PC-9 (cell line): ENCODE measurements around the gene TOE1. TPM values are rescaled to one million over a fixed set of nuclear protein-coding genes. Genes with fewer than 3 reads are reported as not detected.

Source experiments
- BruUV-seq: library from RNA; stranded (reverse); fragments of 400-500 nt; replicated peaks from 2 replicates; lab custom pipeline; 2021; lab: Mats Ljungman, UMichigan
- CTCF ChIA-PET: fragments of 300-600 bp; sonication (Branson Sonifier 250); formaldehyde crosslinking; loops from one replicate; lab custom pipeline; 2022; ENCODE audit warnings: antibody characterized with exemption; lab: Charles Lee
- POLR2A ChIA-PET: fragments of 300-600 bp; sonication (Branson Sonifier 250); formaldehyde crosslinking; loops from one replicate; lab custom pipeline; 2022; ENCODE audit warnings: antibody characterized with exemption; ENCODE audit not compliant: unreplicated experiment; lab: Charles Lee
- DNase-seq, 2 experiments: peaks; one replicate each; pipeline versions ENCODE4 v3.0.0 to v3.0.0-alpha.2; 2015 to 2022; ENCODE audit warnings: mixed read lengths in 1 of 2
- H2AFZ ChIP-seq: fragments of 200-600 bp; sonication (generic); 2 replicates; pipeline ENCODE4 v1.8.1; 2017; ENCODE audit warnings: antibody characterized with exemption
- H3F3A ChIP-seq: fragments of 200-600 bp; sonication (generic); 2 replicates; pipeline ENCODE4 v1.8.1; 2017; ENCODE audit warnings: antibody characterized with exemption, mild to moderate bottlenecking, low read depth; ENCODE audit not compliant: insufficient read depth
- H3K27ac ChIP-seq: fragments of 200-600 bp; sonication (generic); 2 replicates; pipeline ENCODE4 v1.6.1; 2016; ENCODE audit warnings: mixed run types
- H3K27me3 ChIP-seq: fragments of 200-600 bp; sonication (generic); 2 replicates; pipeline ENCODE4 v1.6.1; 2016; ENCODE audit warnings: low read depth, mixed run types; ENCODE audit not compliant: insufficient read depth
- H3K36me3 ChIP-seq: fragments of 200-600 bp; sonication (generic); 2 replicates; pipeline ENCODE4 v1.6.1; 2016; ENCODE audit warnings: low read depth, mixed run types
- H3K4me1 ChIP-seq: fragments of 200-600 bp; sonication (generic); replicated peaks from 2 replicates; pipeline ENCODE4 v1.6.1; 2016; ENCODE audit warnings: mixed run types; ENCODE audit not compliant: insufficient read depth
- H3K4me2 ChIP-seq: fragments of 200-600 bp; sonication (generic); 2 replicates; pipeline ENCODE4 v1.6.1; 2017; ENCODE audit warnings: mixed run types
- H3K4me3 ChIP-seq: fragments of 200-600 bp; sonication (generic); 2 replicates; pipeline ENCODE4 v1.6.1; 2016; ENCODE audit warnings: mixed run types
- H3K79me2 ChIP-seq: fragments of 200-600 bp; sonication (generic); 2 replicates; pipeline ENCODE4 v1.6.1; 2017; ENCODE audit warnings: low read depth, mixed run types
- H3K9me2 ChIP-seq: fragments of 200-600 bp; sonication (generic); 2 replicates; pipeline ENCODE4 v1.8.1; 2017; ENCODE audit warnings: mild to moderate bottlenecking; ENCODE audit not compliant: insufficient read depth
- H3K9me3 ChIP-seq: fragments of 200-600 bp; sonication (generic); 2 replicates; pipeline ENCODE4 v1.8.1; 2016; ENCODE audit warnings: low read depth; ENCODE audit not compliant: insufficient read depth
- H4K20me1 ChIP-seq: fragments of 200-600 bp; sonication (generic); 2 replicates; pipeline ENCODE4 v1.8.1; 2017; ENCODE audit not compliant: insufficient read depth
- EZH2 ChIP-seq: fragments of 200-600 bp; sonication (generic); IDR thresholded peaks from 2 replicates; pipeline ENCODE4 v1.8.0; 2017; ENCODE audit warnings: antibody characterized with exemption, low read depth
- intact Hi-C: fragments of 100-400 bp; cut with micrococcal nuclease; formaldehyde crosslinking; loops from one replicate; pipeline ENCODE4 v1.10.0; 2022; ENCODE audit not compliant: unreplicated experiment
- total RNA-seq: library from RNA; stranded (reverse); gene quantifications from 2 replicates; pipeline ENCODE4 v1.2.3, GENCODE V29; 2021
- TF ChIP-seq, protein P1 (sequence below): fragments of 200-600 bp; sonication (generic); conservative IDR thresholded peaks from 2 replicates; pipeline ENCODE4 v1.6.1; 2017; ENCODE audit warnings: mixed run types, antibody characterized with exemption, mild to moderate bottlenecking, moderate library complexity

Gene TOE1
- total RNA-seq, 1 experiment from 2014 or later = 20.4 TPM

DNA sequence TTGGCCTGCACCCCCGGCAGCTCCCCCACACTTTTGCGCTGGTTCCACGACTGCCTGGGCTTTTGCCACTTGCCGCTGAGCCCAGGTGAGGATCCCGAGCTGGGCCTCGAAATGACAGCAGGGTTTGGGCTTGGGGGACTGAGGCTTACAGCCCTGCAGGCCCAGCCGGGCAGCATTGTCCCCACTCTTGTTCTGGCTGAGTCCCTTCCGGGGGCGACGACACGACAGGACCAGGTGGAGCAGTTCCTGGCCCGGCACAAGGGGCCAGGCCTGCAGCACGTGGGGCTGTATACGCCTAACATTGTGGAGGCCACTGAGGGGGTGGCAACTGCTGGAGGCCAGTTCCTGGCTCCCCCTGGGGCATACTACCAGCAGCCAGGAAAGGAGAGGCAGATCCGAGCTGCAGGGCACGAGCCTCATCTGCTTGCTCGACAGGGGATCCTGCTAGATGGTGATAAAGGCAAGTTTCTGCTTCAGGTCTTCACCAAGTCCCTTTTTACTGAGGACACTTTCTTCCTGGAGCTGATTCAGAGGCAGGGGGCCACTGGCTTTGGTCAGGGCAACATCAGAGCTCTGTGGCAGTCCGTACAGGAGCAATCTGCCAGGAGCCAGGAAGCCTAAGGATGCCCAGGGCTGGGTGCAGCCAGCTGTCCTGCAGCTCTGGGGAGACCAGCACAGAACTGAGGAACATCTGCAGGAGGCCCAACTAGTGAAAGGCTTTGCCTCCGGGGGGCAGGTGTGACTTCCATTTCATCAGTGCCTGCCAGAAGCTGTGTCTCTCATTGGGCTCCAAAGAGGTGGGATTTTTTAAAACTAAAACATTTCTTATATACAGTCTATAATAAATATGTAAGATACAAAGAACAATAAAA is 12.1 kb upstream of the TOE1 start:
- ChIA-PET CTCF (interaction anchor here (1.2 kb wide), 1 partner anchor 12 kb away, joined by 3 read pairs; the partner anchor contains the start of gene TOE1), POLR2A (interaction anchor here (0.6 to 1.3 kb wide), 4 partner anchors 8 to 358 kb away, joined by 3 to 11 read pairs (median 4); no protein-coding TSS in a partner anchor)
- H2AFZ ChIP-seq = peak overlapping the region; percentile 91; the same call in 1 of the 2 replicates
- H4K20me1 ChIP-seq = no peaks in the 10 kb centered on the region
- H3F3A ChIP-seq = peaks cover 34% of the 10 kb centered on the region
- TF ChIP-seq EZH2 = no peak
- TF ChIP-seq, protein P1, sequence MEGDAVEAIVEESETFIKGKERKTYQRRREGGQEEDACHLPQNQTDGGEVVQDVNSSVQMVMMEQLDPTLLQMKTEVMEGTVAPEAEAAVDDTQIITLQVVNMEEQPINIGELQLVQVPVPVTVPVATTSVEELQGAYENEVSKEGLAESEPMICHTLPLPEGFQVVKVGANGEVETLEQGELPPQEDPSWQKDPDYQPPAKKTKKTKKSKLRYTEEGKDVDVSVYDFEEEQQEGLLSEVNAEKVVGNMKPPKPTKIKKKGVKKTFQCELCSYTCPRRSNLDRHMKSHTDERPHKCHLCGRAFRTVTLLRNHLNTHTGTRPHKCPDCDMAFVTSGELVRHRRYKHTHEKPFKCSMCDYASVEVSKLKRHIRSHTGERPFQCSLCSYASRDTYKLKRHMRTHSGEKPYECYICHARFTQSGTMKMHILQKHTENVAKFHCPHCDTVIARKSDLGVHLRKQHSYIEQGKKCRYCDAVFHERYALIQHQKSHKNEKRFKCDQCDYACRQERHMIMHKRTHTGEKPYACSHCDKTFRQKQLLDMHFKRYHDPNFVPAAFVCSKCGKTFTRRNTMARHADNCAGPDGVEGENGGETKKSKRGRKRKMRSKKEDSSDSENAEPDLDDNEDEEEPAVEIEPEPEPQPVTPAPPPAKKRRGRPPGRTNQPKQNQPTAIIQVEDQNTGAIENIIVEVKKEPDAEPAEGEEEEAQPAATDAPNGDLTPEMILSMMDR = no peak
- DNase-seq = no peak
- BruUV-seq = no TSS peak
- intact Hi-C loops = loop anchor here (5.0 kb wide), 1 partner anchor 854 kb away; no protein-coding TSS in a partner anchor
- peak overlapping the region; percentile 96 for H3K4me2 ChIP-seq
- peak overlapping the region; percentile 77 for H3K27ac ChIP-seq
- no peaks in the 10 kb centered on the region for H3K9me3 ChIP-seq
- peaks cover 41% of the 10 kb centered on the region for H3K4me1 ChIP-seq
- peak overlapping the region; percentile 85 for H3K4me3 ChIP-seq
- H3K36me3 ChIP-seq = 0 out of 2 replicates have a peak, but pooled peaks cover 9% of the 10 kb centered on the region
- H3K79me2 ChIP-seq = peaks cover 26% of the 10 kb centered on the region
- no peaks in the 10 kb centered on the region for H3K27me3 ChIP-seq
- no peaks in the 10 kb centered on the region for H3K9me2 ChIP-seq

DNA sequence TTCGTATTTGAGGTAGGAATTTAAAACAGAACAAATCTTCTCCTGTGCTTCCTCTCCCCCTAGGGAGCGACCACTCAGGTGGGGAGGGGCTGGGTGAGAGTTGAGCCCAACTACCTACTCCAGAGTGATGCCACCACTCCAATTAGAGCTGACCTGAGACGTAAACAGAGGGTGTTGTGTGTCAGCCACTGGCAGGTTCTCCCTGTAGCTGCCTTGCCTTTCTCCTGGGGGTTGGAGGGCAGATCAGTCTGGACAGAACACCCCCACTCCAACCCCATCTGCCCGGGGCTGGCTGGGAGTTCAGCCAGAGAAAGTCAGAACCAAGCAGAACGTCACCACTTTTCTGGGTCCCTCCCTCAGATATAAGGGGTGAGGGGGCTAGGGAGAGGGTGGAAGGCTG is 11.3 kb upstream of the TOE1 start:
- TSS peak; percentile 11 for BruUV-seq
- Histone ChIP-seq H3K4me1 (peaks cover 41% of the 10 kb centered on the region), H3F3A (peaks cover 34% of the 10 kb centered on the region), H3K4me2 (peak overlapping the region; percentile 96), H3K4me3 (peak overlapping the region; percentile 85), H3K79me2 (peaks cover 26% of the 10 kb centered on the region), H4K20me1 (no peaks in the 10 kb centered on the region), H3K36me3 (0 out of 2 replicates have a peak, but pooled peaks cover 9% of the 10 kb centered on the region), H3K9me3 (no peaks in the 10 kb centered on the region), H3K9me2 (no peaks in the 10 kb centered on the region), H2AFZ (no peak overlapping the region), H3K27ac (peak overlapping the region; percentile 77), H3K27me3 (no peaks in the 10 kb centered on the region)
- CTCF ChIA-PET = interaction anchor here (0.9 to 1.4 kb wide), 2 partner anchors 20 to 25 kb away, joined by 7 to 10 read pairs; no protein-coding TSS in a partner anchor
- POLR2A ChIA-PET = interaction anchor here (0.6 to 1.5 kb wide), 5 partner anchors 12 to 113 kb away, joined by 3 to 14 read pairs (median 4); partner anchors contain the start of genes MUTYH and TOE1
- no peak for DNase-seq
- intact Hi-C loops = loop anchor here (1.0 to 5.0 kb wide), 3 partner anchors 12 to 854 kb away; partner anchors contain the start of genes MUTYH and TOE1
- TF ChIP-seq, protein P1 = no peak
- no peak for TF ChIP-seq EZH2

DNA sequence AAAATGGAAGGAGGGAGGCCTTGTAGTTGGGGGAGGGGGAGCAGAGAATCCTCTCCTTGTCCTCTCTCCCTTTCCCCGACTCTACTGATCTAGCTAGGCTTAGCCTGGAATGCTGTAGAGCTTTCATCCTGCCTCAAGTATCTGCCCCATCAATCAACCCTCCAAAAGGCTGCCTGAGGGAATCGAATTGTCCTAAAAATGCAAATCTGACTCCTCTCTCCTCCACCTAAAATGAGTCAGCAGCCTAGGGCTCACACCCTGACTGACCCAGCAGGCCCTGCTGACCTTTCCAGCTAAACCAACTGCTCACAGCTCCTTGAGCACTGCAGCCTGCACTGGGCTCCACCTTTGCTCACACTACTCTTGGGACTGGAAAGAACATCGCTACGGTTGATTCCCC is 10.5 kb upstream of the TOE1 start:
- Histone ChIP-seq H3K9me2 (no peaks in the 10 kb centered on the region), H3K27ac (peak overlapping the region; percentile 77), H3K4me3 (peak overlapping the region; percentile 85; the same call in 1 of the 2 replicates), H3F3A (peaks cover 34% of the 10 kb centered on the region), H4K20me1 (no peaks in the 10 kb centered on the region), H3K79me2 (peaks cover 28% of the 10 kb centered on the region), H3K36me3 (0 out of 2 replicates have a peak, but pooled peaks cover 9% of the 10 kb centered on the region), H3K4me1 (peaks cover 42% of the 10 kb centered on the region), H2AFZ (no peak overlapping the region), H3K9me3 (no peaks in the 10 kb centered on the region), H3K27me3 (no peaks in the 10 kb centered on the region), H3K4me2 (peak overlapping the region; percentile 96)
- peak; percentile 86 to 96 for DNase-seq
- no peak for TF ChIP-seq EZH2
- TF ChIP-seq, protein P1 = no peak
- ChIA-PET CTCF (interaction anchor here (0.6 to 1.4 kb wide), 3 partner anchors 19 to 617 kb away, joined by 7 to 16 read pairs (median 10); no protein-coding TSS in a partner anchor), POLR2A (interaction anchor here (0.5 to 1.5 kb wide), 8 partner anchors 11 to 852 kb away, joined by 3 to 14 read pairs (median 4); partner anchors contain the start of genes MUTYH, PLK3 and TOE1)
- intact Hi-C loops = loop anchor here (1.0 to 5.0 kb wide), 3 partner anchors 11 to 853 kb away; partner anchors contain the start of genes MUTYH and TOE1
- BruUV-seq = no TSS peak
